AG09309 (cell line): Measurements from ENCODE around the gene PHOSPHO2.

Source experiments
- DNase-seq: peaks from one replicate; pipeline ENCODE4 v3.0.0-alpha.2; 2010; ENCODE audit warnings: low read depth
- H3K4me3 ChIP-seq: 2 replicates; pipeline ENCODE4 v1.5.1; 2011; ENCODE audit warnings: mild to moderate bottlenecking, low read depth, low read length, moderate library complexity; ENCODE audit not compliant: control insufficient read depth
- TF ChIP-seq, protein P1 (sequence below): IDR thresholded peaks from 2 replicates; pipeline ENCODE4 v1.5.1; 2011; ENCODE audit warnings: mild to moderate bottlenecking, low read depth, low read length, inconsistent platforms; ENCODE audit not compliant: insufficient read depth, control insufficient read depth; ENCODE audit errors: missing control alignments

Gene PHOSPHO2

DNA sequence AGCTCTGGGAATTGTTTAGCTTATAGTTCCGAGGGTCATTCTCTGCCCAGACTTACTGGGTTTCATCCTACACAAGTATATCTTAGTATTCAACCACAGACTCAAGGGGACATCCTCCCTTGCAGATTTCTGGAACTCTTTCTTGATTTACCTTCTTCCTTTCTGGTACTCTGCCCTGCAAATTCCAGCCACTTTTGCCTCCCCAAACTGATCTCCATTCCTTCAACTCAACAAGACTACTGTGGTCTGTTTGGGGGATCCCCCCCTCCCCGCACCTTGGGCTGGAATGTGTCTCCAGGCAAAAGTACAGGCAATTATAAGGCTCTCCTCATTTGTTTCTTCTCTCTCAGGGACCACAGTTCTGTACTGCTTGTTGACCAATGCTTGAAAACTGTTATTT, 13.4 kb downstream of the PHOSPHO2 start:
- TF ChIP-seq, protein P1, sequence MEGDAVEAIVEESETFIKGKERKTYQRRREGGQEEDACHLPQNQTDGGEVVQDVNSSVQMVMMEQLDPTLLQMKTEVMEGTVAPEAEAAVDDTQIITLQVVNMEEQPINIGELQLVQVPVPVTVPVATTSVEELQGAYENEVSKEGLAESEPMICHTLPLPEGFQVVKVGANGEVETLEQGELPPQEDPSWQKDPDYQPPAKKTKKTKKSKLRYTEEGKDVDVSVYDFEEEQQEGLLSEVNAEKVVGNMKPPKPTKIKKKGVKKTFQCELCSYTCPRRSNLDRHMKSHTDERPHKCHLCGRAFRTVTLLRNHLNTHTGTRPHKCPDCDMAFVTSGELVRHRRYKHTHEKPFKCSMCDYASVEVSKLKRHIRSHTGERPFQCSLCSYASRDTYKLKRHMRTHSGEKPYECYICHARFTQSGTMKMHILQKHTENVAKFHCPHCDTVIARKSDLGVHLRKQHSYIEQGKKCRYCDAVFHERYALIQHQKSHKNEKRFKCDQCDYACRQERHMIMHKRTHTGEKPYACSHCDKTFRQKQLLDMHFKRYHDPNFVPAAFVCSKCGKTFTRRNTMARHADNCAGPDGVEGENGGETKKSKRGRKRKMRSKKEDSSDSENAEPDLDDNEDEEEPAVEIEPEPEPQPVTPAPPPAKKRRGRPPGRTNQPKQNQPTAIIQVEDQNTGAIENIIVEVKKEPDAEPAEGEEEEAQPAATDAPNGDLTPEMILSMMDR, result no peak
- H3K4me3 ChIP-seq, result no peak overlapping the region
- no peak for DNase-seq

DNA sequence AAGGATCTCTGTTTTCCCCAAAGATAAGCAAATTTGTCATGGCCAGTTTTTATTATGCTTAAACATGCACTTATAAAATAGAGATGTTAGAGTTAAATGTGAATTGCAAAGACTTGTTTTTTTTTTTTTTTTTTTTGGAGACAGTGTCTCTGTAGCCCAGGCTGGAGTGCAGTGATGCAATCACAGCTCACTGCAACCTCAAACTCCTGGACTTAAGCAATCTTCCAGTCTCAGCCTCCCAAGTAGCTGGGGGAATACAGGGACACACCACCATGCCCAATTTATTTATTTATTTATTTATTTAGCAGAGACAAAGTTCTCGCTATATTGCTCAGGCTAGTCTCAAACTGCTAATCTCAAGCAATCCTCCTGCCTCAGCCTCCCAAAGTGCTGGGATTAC, 15.1 kb downstream of the PHOSPHO2 start:
- no peak overlapping the region for H3K4me3 ChIP-seq
- no peak for DNase-seq
- TF ChIP-seq, protein P1, result no peak

DNA sequence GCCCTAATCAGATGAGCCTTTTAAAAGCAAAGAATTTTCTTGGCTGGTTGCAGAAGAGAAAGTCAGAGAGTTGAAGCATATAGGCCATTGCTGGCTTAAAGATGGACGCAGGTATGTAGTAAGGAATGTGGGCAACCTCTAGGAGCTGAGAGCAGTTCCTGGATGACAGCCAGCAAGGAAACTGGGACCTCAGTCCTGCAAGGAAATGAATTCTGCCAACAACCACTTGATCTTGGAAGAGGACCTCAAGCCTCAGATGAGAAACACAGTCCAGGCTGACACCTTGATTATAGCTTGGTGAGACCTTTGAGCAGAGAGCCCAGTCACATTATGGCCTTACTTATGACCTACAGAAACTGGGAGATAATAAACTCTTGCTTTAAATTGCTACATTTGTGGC, 15.7 kb downstream of the PHOSPHO2 start:
- TF ChIP-seq, protein P1, result no peak
- no peak overlapping the region for H3K4me3 ChIP-seq
- DNase-seq, result no peak

DNA sequence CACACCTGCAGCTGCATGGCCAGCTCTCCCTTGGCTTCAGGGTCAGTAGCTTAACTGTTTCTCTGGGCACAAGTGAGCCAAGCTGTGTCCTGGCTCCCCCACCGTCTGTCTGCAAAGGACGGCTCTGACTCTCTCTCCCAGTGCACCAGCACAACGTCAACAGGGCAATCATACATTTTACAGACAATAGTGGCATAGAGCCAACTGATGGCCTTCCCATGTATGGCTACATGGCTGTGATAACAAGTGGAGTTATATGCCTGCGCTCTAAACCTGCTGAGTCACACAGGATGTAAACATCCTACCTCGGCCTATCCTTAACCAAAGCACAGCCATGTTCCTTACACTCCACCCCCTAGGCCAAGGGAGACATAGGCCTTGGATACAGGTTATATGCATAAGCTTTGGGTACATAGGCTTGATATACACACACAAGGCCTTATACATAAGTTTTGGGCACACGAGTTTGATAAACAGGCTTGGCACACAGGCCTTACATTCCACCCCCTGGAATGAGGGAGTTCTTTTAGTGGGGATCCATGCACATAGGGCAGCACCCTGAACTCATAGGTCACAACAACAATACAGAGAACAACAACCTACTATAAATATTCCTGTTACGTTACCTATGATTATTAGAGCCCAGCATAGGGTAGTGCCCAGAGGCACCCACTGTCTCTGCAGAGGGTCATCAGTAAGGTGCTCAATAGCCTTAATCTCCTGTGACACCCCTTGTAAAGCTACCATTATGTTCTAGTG, 17.7 kb downstream of the PHOSPHO2 start:
- no peak for DNase-seq
- H3K4me3 ChIP-seq, result no peak overlapping the region
- TF ChIP-seq, protein P1, result no peak

DNA sequence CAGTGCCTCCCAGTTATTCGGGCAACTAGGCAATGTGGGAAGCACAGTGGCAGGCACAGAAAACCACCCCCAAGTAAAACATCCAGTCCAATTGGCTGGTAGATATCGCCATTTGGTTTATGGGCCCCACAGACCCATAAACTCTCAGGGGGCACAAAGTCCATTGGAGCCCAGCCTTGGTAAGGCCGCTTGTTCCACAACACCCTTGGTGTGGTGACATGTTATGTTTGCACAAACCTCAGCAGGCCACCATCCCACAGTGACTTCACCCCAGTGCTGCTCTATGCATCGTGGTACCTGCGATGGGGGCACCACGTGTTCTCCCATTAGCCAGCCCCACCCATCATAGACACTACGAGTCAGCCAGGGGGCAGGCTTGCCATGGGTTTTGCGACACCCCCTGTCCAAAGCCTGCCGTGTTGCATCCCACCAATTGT, 18.5 kb downstream of the PHOSPHO2 start:
- TF ChIP-seq, protein P1, result no peak
- no peak for DNase-seq
- no peak overlapping the region for H3K4me3 ChIP-seq

DNA sequence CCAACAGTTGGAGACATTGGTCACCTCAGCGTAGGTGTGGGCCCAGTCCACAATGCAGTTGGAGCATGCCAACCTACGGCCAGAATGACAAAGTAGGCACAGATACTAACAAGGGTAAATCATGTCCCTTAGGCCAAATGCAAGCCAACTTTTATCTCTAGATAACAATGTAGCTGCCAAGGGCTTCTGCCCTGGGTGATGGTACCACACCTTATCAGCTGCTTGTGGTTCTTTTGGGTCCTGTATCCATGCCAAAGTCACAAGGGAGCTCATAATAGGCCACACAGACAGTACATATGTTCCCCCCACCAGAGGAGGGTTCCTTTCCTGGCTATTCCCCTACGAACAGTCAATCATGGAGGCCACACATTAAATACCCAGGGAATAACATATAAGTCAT, 19.1 kb downstream of the PHOSPHO2 start:
- no peak overlapping the region for H3K4me3 ChIP-seq
- TF ChIP-seq, protein P1, result no peak
- DNase-seq, result no peak
